DOHH2 (cell line): ENCODE results near the gene CLIC6.

Experiments
- H3F3A ChIP-seq: fragments of 200-600 bp; sonication (generic), shearing (Covaris generic); 2 replicates; pipeline ENCODE4 v1.6.0; 2016; ENCODE audit warnings: antibody characterized with exemption, mild to moderate bottlenecking; ENCODE audit not compliant: control insufficient read depth, insufficient read depth
- H3K27ac ChIP-seq: fragments of 200-600 bp; sonication (generic); 2 replicates; pipeline ENCODE4 v1.5.1; 2014; ENCODE audit warnings: low read depth, mild to moderate bottlenecking, low read length, moderate library complexity
- H3K27me3 ChIP-seq: fragments of 200-600 bp; sonication (generic); 2 replicates; pipeline ENCODE4 v1.6.1; 2014; ENCODE audit warnings: mild to moderate bottlenecking, low read length, mixed read lengths; ENCODE audit not compliant: control insufficient read depth
- H3K36me3 ChIP-seq: fragments of 200-600 bp; sonication (generic); 2 replicates; pipeline ENCODE4 v1.6.1; 2014; ENCODE audit warnings: mild to moderate bottlenecking, low read length, moderate library complexity, mixed read lengths; ENCODE audit not compliant: control insufficient read depth
- H3K4me1 ChIP-seq: fragments of 200-600 bp; sonication (generic); 2 replicates; pipeline ENCODE4 v1.6.1; 2014; ENCODE audit warnings: mild to moderate bottlenecking, low read length, mixed read lengths; ENCODE audit not compliant: control insufficient read depth
- H3K4me2 ChIP-seq: fragments of 200-600 bp; sonication (generic); 2 replicates; pipeline ENCODE4 v1.6.0; 2014; ENCODE audit warnings: mild to moderate bottlenecking, low read length, moderate library complexity
- H3K4me3 ChIP-seq: fragments of 200-600 bp; sonication (generic); 2 replicates; pipeline ENCODE4 v1.5.1; 2014; ENCODE audit warnings: mild to moderate bottlenecking, low read length, mixed read lengths
- H3K79me2 ChIP-seq: fragments of 200-600 bp; sonication (generic); 2 replicates; pipeline ENCODE4 v1.6.1; 2014; ENCODE audit warnings: mild to moderate bottlenecking, low read length, mixed read lengths; ENCODE audit not compliant: control insufficient read depth
- H3K9me2 ChIP-seq: fragments of 200-600 bp; sonication (generic); replicated peaks from 2 replicates; pipeline ENCODE4 v1.6.1; 2014; ENCODE audit warnings: mild to moderate bottlenecking, low read length, mixed read lengths; ENCODE audit not compliant: control insufficient read depth
- H3K9me3 ChIP-seq: fragments of 200-600 bp; sonication (generic); 2 replicates; pipeline ENCODE4 v1.6.1; 2014; ENCODE audit warnings: antibody characterized with exemption, low read length, mixed read lengths; ENCODE audit not compliant: control insufficient read depth, insufficient read depth
- H4K20me1 ChIP-seq: fragments of 200-600 bp; sonication (generic); 2 replicates; pipeline ENCODE4 v1.6.0; 2014; ENCODE audit warnings: low read depth, mild to moderate bottlenecking, antibody characterized with exemption, low read length, moderate library complexity; ENCODE audit not compliant: control insufficient read depth, insufficient read depth
- EZH2phosphoT487 ChIP-seq: fragments of 200-600 bp; sonication (generic); IDR thresholded peaks from 2 replicates; pipeline ENCODE4 v1.6.1; 2017; ENCODE audit warnings: borderline replicate concordance, mild to moderate bottlenecking, antibody characterized with exemption, low read length, moderate library complexity, mixed read lengths
- TF ChIP-seq, protein P1 (sequence below): fragments of 200-600 bp; sonication (generic); IDR thresholded peaks from one replicate; pipeline ENCODE4 v1.5.1; 2014; ENCODE audit warnings: antibody characterized with exemption, mild to moderate bottlenecking, low read depth, low read length; ENCODE audit not compliant: poor library complexity, severe bottlenecking

Gene CLIC6

DNA sequence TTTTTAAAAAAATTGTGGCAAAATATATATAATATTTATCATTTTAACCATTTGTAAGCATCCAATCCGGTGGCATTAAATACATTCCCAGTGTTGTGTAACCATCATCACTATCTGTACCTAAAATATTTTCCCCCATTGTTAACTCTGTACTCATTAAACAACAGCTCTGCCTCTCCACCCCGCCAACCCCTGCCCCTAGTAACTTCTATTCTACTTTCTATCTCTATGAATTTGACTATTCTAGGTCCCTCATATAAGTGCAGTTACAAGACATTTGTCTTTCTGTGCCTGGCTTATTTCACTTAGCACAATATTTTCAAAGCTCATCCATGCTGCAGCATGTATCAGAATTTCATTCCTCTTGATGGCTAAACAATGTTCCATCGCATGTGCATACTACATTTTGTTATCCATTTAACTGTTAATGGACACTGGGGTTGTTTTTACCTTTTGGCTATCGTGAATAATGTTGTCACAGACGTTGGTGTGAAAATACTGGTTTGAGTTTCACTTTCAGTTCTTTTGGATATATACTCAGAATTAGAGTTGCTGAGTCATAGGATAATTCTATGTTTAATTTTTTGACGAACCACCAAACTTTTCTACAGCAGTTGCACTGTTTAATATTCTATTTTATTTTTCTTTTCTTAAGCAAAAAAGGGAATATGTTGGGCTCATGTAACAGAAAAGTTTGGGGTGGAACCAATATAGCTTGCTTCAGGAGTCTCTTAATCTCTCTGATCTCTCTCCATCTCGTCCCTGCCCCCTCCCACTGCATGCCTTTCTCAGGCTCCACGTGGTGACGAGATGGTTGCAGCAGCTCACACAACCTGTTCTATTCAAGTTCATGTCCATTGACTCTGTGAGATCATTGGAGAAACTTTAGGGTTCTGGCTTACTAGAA is 28.7 kb upstream of the CLIC6 start:
- no peaks in the 10 kb centered on the region for H4K20me1 ChIP-seq

DNA sequence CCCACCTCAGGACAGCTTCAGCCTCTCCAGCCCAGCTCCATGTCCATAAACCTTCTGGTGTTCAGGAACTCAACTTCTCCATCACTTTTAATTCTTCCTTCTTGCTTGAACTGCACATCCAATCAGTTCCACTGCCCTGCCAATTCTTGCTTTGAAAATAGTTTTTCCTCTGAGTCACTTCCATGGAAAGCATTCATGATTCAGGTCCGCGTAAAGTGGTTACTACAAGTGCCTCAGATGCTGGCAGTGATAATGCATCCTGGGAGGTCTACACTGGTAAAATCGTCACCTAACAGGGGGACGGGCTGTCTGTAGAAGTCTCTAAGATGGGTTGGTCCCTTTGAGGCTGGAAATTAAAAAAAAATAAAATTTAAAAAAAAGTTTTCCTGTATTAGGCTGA is 27.9 kb upstream of the CLIC6 start:
- Histone ChIP-seq H3K4me2 (no peak overlapping the region), H3K27ac (no peak overlapping the region)

More for the DNA sequence above, 28.7 kb upstream of the CLIC6 start:
- Histone ChIP-seq H3K9me2 (no peaks in the 10 kb centered on the region), H3K4me1 (peaks cover 13% of the 10 kb centered on the region), H3K9me3 (no peaks in the 10 kb centered on the region), H3F3A (no peaks in the 10 kb centered on the region), H3K4me2 (no peak overlapping the region), H3K4me3 (no peak overlapping the region), H3K27ac (no peak overlapping the region), H3K79me2 (no peaks in the 10 kb centered on the region), H3K27me3 (no peaks in the 10 kb centered on the region), H3K36me3 (no peaks in the 10 kb centered on the region)
- TF ChIP-seq EZH2phosphoT487, result no peak
- TF ChIP-seq, protein P1, sequence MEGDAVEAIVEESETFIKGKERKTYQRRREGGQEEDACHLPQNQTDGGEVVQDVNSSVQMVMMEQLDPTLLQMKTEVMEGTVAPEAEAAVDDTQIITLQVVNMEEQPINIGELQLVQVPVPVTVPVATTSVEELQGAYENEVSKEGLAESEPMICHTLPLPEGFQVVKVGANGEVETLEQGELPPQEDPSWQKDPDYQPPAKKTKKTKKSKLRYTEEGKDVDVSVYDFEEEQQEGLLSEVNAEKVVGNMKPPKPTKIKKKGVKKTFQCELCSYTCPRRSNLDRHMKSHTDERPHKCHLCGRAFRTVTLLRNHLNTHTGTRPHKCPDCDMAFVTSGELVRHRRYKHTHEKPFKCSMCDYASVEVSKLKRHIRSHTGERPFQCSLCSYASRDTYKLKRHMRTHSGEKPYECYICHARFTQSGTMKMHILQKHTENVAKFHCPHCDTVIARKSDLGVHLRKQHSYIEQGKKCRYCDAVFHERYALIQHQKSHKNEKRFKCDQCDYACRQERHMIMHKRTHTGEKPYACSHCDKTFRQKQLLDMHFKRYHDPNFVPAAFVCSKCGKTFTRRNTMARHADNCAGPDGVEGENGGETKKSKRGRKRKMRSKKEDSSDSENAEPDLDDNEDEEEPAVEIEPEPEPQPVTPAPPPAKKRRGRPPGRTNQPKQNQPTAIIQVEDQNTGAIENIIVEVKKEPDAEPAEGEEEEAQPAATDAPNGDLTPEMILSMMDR, result no peak

DNA sequence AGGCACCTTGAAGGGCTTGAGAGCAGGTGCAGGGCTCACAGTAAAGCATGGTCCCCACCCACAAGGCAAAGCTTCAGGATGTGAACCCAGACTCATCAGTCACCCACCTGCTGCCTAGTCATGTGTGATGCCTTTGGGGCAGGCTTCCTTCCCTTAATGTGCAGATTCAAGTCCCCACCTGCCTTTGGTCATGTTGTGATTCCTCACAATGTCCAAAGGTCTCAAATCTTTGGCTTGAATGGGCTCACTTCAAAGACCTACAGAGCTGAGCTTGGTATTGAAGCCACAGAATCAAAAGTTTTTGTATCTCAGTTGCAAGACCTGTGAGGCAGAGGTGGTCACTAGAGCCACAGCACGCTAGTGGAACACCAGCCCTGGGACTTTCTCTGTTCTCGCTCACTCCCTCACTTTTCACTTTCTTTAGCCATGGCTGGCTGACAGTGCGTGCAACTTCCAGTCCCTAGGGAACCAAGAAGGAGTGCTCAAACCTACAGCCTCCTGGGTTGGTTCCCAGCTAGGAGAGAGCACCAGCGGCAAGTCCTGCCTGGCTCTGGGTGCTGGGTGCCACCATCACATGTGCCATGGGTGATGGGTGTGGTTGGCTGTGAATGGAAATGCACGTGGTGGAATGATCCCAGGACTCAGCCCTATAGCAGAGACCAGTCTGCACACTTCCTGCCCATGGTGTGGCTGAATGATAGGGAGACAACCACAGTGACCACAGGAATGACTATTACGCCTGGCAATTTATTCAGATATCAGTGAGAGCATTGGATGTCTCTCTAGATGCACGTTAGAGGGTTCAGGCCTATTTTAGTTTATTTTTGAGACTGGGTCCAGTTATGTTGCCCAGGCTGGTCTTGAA is 26.4 kb upstream of the CLIC6 start:
- no peak overlapping the region for H3K4me2 ChIP-seq
- H3K4me3 ChIP-seq, result no peak overlapping the region
- H3F3A ChIP-seq, result no peaks in the 10 kb centered on the region

More for the DNA sequence above, 27.9 kb upstream of the CLIC6 start:
- peaks cover 13% of the 10 kb centered on the region for H3K4me1 ChIP-seq
- H3K9me3 ChIP-seq, result no peaks in the 10 kb centered on the region
- no peaks in the 10 kb centered on the region for H3K27me3 ChIP-seq
- H3F3A ChIP-seq, result no peaks in the 10 kb centered on the region
- TF ChIP-seq, protein P1, result no peak
- TF ChIP-seq EZH2phosphoT487, result no peak
- no peaks in the 10 kb centered on the region for H3K36me3 ChIP-seq
- no peaks in the 10 kb centered on the region for H4K20me1 ChIP-seq
- H3K9me2 ChIP-seq, result no peaks in the 10 kb centered on the region
- H3K4me3 ChIP-seq, result no peak overlapping the region
- no peaks in the 10 kb centered on the region for H3K79me2 ChIP-seq

More for the DNA sequence above, 26.4 kb upstream of the CLIC6 start:
- Histone ChIP-seq H3K9me3 (no peaks in the 10 kb centered on the region), H3K36me3 (no peaks in the 10 kb centered on the region), H3K4me1 (peaks cover 13% of the 10 kb centered on the region), H4K20me1 (no peaks in the 10 kb centered on the region), H3K27ac (no peak overlapping the region), H3K79me2 (no peaks in the 10 kb centered on the region), H3K9me2 (no peaks in the 10 kb centered on the region), H3K27me3 (no peaks in the 10 kb centered on the region)
- no peak for TF ChIP-seq EZH2phosphoT487
- TF ChIP-seq, protein P1, result no peak
